CD4-positive, alpha-beta T cell treated with Interleukin-15 for 1 hour (primary cell): ENCODE results near the gene MYPN.
A peak's percentile ranks its signal among the peaks of the same experiment; 100 is the strongest.
"Not testable (repeated sequence)": the region's sequence is repeated elsewhere in the genome, so short reads cannot be mapped to it uniquely, and the experiment has no call there.

Experiments
- DNase-seq: peaks from one replicate; pipeline ENCODE4 v3.0.0-alpha.2; 2020

MYPN gene, protein sequence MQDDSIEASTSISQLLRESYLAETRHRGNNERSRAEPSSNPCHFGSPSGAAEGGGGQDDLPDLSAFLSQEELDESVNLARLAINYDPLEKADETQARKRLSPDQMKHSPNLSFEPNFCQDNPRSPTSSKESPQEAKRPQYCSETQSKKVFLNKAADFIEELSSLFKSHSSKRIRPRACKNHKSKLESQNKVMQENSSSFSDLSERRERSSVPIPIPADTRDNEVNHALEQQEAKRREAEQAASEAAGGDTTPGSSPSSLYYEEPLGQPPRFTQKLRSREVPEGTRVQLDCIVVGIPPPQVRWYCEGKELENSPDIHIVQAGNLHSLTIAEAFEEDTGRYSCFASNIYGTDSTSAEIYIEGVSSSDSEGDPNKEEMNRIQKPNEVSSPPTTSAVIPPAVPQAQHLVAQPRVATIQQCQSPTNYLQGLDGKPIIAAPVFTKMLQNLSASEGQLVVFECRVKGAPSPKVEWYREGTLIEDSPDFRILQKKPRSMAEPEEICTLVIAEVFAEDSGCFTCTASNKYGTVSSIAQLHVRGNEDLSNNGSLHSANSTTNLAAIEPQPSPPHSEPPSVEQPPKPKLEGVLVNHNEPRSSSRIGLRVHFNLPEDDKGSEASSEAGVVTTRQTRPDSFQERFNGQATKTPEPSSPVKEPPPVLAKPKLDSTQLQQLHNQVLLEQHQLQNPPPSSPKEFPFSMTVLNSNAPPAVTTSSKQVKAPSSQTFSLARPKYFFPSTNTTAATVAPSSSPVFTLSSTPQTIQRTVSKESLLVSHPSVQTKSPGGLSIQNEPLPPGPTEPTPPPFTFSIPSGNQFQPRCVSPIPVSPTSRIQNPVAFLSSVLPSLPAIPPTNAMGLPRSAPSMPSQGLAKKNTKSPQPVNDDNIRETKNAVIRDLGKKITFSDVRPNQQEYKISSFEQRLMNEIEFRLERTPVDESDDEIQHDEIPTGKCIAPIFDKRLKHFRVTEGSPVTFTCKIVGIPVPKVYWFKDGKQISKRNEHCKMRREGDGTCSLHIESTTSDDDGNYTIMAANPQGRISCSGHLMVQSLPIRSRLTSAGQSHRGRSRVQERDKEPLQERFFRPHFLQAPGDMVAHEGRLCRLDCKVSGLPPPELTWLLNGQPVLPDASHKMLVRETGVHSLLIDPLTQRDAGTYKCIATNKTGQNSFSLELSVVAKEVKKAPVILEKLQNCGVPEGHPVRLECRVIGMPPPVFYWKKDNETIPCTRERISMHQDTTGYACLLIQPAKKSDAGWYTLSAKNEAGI (N-terminal part only)

DNA sequence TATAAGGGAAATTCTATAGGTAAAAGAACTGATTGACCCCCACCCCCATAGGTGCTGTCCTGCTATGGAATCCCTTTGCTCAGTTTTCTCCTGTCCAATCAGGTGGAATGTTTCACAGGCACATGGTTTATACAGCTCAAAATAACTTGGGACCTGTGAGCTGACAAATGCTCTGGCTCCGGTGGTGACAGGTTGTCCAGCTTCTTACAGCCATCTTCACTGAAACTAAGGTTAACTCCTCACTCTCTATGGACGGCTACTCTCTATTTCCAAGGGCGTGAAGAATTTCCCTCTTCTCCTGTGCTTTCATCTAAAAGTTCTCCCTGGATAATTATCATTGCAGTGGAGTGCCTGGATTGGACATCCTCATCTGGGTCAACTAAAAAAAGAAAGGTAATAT is at the start of gene MYPN:
Gene MYPN (plus strand): TSS at position 158 of the 400 bp plus-strand sequence. CDS start 11,951 bp downstream, outside the sequence.
- no peak for DNase-seq

DNA sequence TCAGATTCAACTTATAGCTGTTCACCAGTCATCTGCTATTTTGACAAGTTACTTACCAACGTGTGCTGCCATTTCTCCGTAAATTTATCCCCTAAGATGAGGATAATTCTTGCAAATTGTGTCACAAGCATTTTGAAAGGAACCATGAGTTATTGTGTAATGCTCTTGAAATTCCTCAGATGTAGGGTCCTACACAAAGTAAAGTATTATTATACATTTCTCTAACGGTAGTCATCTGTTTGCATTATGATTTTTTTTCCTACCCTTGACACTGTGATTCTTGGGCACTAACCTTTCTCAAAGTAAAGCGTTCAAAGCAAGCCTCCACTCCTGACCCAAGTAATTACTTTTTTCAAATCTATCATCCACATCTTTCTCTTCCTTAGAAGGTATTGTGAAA is 42.3 kb upstream of the MYPN start:
- DNase-seq = no peak

DNA sequence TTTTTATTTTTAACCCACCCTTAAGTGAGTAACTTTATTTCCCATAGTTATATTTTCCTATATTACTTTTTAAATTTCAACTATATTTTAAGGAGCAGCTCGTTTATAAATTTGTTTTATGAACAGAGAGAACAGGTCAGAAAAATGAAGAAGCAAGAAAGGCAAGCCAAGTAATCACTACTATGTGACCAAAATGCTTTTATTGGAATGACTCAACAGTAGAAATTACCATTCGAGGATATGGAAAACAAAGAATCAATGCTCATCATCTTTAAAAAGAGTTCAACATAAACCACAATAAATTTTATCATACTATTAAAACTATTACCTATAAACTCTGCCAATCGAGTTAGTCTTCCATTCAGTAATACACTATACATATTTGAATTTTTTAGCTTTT is 41.8 kb upstream of the MYPN start:
- DNase-seq = no peak

DNA sequence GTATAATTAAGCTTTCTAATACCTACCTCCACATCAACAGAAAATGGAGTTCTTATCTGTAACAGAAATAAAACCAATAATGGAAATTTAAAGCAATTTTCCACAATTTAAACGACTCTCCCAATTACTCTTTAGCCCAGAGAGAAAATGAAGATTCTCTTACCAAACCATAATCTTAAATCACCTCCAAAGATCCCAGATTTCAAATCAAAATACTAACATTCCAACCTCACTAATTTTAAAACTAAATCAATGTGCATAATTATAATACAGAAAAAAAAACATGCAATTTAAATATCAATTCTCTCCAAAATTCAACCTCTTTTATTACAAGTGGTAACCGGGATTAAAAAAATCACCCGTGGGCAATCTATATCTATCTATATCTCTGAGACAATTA is 35.7 kb upstream of the MYPN start:
- no peak for DNase-seq

DNA sequence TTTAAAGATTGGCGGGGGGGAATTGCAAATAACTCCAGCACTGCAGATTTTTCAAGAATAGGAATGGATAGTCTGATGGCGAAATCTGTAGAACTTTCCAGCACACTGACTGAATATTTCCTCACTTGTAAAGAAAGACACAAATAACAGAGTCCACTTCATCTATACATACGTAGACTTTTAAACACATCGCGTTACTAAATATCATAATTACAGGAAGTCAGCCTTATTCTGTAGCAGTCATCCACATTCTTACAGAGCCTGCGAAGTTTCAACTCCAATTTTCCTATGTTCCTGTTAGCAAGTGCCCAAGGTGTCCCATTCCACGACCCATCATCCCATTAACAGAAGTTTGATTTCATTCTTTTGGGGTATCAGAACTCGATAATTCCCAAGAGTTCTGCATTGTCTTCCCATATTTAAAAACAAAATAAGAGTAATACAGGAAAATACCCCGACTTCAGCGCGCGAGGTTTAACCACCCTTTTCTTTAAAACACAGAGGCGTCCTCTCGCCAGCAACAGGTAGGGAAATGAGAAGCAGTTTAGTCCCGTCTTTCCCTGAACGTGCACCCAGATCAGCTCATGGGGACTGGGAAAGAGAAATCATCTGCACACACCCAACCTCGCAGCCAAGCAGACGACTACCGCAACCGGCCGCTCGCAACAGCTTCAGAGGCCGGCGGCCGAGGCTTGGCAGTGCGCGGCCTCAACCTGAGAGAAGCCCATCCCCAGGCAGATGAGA is 35.1 kb upstream of the MYPN start:
- no peak for DNase-seq

DNA sequence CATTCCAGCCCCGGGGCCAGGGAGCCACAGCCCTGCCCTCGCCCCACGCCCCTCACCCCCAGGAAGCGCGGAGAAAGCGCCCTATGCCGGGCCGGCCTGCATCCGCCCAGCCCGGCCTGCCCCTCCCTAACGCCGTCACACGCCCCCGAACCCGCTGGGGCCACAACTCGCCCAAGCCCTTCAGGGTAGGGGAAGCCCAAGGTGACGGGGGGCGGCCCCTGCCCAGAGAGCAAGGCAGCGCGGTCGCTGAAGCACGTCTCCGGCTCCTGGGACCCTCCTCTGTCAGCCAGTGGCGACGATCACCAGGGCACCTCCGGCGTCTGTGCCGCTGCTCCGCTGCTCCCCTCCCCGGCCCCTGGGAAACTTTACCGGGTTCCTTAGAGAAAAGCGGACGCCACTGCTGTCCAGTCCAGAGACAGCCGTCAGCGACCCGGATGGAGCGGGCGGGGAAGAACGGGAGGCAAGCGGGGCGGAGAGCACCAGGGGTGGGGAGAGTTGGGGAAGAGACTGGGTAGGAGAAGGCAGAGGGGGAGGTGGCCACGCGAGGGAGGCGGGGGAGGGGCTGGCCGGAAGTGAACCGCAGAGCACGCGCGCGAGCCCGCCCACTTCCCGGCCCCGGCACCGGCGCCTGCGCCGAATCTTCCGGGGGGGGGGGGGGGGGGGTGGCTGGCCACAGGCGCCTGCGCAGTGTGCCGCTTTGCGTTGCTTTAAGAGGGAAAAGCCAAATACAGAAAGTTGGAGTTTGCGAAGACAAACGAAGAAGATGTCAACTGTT is 34.3 kb upstream of the MYPN start, which contains the start of gene HERC4:
Gene HERC4 (minus strand): TSS at position 509 of the 775 bp plus-strand sequence. CDS start 2,175 bp downstream, outside the sequence.
- peak; percentile 91 for DNase-seq

DNA sequence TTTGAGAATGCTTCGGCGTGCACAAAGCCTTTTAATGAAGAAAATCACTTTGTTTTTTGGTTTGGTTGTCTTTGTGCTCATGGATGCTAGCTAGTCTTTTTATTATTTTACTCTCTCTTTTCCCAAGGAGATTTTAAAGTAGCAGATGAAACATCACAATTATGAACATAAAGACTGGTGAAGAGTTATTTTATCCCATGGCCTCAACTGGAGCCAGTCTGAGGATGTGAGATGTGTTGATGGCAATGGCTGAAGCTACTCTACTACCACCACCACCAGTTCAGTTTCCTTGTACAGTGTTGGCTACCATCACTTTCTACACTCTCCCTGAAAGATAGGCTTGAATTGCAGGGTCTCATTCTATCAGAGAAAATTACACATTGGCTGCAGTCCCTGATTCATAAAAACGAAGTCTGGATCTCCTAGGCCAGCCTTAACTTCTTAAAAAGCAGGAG is 33.7 kb upstream of the MYPN start:
- DNase-seq = no peak

DNA sequence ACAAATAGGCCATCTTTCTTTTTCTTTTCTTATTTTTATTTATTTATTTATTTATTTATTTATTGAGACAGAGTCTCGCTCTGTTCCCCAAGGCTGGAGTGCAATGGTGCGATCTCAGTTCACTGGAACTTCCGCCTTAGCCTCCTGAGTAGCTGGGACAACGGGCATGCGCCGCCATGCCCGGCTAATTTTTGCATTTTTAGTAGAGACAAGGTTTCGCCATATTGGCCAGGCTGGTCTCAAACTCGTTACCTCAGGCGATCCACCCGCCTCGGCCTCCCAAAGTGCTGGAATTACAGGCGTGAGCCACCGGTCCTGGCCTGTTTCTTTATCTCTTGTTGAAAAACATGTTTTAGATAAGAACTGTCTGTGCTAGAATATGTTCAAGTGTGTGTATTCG is 33.2 kb upstream of the MYPN start:
- DNase-seq = not testable (repeated sequence)

DNA sequence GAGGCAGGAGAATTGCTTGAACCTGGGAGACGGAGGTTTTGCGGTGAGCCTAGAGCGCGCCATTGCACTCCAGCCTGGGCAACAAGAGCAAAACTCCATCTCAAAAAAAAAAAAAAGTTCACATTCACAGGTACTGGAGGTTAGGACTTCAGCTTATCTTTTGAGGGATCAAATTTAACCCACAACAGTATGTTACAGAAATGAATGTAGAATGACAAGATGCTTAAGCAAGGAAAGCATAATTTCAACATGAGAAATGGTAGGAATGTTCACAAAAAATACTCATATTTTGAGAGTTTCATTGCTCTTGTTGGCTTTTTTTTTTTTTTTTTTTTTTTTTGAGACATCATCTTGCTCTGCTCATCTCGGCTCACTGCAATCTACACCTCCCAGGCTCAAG is 32.3 kb upstream of the MYPN start:
- no peak for DNase-seq

DNA sequence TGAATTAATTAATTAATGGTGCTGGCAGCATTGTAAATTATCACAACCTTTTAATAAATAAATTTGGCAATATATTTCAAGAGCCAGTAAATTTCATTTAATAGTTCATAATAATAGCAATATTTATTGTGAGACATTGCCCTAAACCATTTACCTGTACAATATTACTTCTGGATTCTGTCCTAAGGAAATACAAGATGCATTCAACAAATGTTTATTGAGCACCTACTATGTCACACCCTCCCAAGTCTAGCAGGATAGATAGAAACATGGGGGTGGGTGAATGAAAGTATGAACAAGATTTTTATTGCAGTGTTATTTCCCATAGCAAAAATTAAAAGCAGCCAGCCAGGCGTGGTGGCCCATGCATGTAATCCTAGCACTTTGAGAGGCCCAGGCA is 29.9 kb upstream of the MYPN start:
- DNase-seq = no peak

DNA sequence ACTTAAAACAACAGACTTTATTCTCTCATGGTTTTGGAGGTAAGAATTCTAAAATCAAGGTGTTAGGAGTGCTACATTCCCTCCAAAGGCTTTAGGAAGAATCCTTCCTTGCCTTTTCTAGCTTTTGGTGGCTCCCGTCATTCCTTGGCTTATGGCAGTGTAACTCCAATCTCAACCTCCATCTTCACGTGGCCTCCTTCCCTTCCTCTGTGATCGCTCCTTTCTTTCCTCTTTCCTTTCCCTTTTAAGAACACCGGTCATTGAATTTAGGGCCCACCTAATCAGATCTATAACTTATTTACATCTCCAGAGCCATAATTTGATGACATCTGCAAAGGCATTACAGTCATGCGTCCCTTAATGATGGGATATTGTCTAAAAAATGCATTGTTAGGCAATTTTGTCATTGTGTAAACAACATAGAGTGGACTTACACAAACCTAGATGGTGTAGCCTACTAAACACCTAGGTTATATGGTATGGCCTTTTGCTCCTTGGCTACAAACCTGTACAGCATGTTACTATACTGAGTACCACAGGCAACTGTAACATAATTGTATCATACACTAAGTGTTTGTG is 28.3 kb upstream of the MYPN start:
- DNase-seq = no peak

DNA sequence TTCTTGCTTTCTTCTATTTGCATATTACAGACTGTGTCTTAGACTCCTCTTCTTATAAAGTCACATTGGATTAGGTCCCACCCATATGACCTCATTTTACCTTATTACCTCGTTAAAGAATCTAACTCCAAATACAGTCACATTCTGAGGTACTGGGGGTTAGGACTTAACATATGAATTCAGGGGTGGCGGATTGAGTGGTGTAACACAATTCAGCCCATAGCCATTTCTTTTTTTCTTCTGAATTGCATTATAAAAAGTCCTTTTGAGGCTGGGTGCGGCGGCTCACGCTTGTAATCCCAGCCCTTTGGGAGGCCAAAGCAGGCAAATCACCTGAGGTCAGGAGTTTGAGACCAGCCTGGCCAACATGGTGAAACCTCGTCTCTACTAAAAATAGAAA is 27.4 kb upstream of the MYPN start:
- no peak for DNase-seq

DNA sequence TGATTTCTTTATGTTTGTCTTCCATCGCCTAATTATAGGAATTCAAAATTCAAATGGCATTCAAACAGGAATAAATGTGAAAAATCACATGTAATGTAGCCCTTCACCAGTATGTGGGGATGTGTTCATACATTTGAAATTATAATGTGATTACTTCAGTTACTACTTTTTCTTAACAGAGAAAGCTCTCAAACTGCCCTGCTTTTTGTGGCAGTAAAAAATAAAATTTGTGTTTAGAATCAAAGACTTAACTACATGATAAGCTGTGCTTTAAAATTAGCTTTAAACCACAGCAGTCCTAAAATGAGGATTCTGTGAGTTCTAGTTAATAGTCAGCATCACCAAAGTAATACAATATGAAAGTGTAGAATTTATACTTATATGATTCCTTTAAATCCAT is 26.4 kb upstream of the MYPN start:
- no peak for DNase-seq

DNA sequence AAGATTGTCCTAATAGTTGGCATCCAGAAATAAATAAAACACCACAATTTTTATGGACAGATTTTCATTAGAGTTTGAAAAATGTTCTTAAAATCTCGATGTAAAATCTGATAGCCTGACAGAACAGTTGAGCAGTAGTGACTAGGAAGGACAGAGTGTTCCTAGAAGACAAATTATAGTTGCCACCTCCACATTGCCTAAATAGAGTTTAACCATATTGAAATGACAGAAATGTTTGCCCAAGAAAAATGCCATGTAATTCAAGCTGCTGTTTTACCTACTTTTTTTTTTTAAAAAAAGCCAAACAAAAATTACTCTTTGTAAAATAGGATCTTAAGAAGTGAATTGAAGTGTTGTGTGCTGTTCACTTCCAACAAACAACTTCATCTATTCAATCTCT is 25.3 kb upstream of the MYPN start:
- DNase-seq = no peak

DNA sequence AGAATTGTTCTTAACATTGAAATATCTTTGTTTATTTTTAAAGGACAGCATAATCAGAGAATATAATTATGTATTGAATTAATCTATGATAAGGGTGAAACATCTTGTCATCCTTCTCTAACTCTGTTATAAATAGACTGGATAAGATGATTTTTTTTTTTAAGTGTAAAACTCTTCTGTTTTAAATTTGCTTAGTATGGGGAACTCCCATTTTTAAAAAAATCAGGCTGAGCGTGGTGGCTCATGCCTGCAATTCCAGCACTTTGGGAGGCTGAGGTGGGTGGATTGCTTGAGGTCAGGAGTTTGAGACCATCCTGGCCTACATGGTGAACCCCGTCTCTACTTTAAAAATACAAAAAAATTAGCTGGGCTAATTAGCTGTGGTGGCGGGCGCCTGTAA is 24.8 kb upstream of the MYPN start:
- DNase-seq = no peak

DNA sequence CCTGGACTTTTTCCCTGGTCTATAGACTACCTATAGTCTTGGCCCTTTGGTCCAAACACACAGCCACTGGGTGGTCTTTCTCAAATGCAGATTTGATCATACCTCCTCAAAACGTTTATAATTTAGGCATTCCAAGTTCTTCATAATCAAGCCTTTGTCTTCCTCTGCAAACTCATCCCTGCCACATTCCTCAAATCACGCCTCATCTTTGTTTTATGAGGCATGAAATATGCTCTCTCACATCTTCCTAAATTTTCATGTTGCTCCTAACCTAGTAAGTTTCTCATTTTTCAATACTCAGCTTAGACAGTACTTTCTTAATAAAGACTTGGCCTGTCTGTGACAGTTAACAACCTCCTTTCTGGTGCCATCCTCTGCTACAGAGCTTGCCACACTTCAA is 23.3 kb upstream of the MYPN start:
- no peak for DNase-seq

DNA sequence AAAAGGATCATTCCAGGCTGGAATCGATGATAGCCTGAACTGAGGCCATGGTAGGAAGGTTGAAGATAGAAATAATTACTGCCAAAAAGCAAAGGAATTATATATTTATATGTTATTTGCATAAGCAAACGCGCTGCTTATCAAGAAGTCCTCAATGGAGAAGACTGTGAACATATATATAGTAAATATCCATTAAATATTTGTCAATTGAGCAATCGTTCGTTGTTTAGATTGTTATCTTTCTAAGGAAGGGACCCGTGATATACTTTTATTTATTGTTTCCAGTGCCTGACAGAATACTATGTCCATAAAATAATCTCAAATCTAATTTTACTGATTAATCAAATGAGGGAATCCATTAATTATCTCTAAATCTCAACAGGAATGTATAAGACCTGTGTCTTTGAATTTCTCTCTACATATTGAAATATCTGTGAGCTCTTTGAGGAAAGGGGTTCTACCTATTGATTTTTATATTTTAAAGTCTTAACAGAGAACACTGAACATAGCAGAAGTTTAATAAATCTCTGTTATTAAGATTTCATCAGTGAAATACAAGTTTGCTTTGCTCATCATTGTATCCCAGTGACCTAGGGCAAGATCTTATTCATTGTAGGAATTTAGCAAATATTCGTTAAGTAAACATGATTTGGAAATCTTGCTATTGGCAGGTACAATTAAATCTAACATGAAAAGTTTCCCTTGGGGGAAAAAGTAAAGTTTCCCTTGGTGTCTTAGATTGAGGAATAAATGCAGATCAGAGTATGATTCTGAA is 22.2 kb upstream of the MYPN start:
- DNase-seq = no peak

DNA sequence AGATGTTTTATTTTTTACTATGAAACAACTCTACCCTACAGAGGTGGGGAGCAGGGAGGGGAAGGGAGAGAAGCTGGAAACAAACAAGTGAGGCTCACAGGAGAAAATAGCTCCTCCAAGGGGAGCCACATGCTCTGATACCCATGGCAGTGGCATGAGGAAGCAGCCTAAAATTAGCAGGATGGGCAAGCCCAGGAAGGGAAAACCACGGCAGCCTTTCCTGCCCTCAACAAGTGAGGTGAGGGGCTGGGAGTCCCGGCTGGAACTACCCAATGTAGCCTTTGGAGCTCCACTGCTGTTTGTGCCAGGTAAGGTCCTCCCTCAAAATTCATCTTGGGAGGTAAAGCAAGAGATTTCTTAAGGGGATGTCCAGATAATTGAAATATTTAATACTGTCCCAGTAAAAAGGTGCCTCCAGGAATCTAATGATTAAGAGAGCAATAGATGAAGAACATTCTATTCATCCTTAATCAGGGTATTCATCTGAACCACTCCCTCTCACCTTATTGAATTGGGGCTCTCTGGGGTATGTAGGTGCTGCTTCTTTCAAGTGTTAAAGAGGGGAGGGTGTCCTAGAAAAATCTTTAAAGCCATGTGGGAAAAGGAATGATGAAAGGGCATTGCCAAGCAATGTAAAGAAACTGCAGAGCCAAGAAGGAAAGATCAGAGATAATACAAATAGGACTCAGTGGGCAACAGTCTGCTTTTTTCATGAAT is 21.4 kb upstream of the MYPN start:
- no peak for DNase-seq

DNA sequence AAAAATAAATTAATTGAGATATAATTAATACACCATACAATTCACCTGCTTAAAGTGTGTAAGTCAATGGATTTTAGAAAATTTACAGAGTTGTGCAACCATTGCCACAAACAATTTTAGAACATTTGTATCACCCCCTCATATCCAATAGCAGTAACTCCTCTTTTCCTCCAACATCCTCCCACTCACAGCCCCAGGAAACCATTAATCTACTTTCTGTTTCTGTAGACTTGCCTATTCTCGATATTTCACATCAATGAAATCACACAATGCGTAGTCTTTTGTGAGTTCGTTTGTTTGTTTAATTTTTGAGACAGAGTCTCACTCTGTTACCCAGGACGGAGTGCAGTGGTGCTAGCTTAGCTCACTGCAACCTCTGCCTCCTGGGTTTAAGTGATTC is 20.5 kb upstream of the MYPN start:
- DNase-seq = no peak

DNA sequence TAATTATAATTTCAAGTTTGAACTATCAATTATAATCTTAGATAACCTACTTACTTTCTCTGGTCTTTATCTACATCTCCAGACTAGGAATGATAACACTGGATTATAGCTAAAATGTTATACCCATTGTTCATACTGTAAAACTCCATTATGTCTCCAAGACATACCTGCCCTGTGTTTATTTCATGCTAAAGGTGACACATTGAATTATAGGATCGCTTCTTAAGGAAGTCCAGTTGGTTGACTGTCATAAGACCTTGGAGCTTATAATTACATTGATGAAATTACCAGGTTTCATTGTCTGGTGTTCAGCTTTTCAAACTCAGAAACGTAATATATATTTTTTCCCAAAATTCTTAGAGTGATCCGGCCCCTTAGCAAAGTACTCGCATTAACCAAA is 18.7 kb upstream of the MYPN start:
- no peak for DNase-seq
